SHP77 treated with DMSO at 0.1 percent for 48 hours (cell line): ENCODE results near the gene CA7.
"Not testable (repeated sequence)": the region's sequence is repeated elsewhere in the genome, so short reads cannot be mapped to it uniquely, and the experiment has no call there.

Experiments used
- DNase-seq: peaks from one replicate; lab custom pipeline; 2025; lab: John Stamatoyannopoulos, UW

Gene CA7

DNA sequence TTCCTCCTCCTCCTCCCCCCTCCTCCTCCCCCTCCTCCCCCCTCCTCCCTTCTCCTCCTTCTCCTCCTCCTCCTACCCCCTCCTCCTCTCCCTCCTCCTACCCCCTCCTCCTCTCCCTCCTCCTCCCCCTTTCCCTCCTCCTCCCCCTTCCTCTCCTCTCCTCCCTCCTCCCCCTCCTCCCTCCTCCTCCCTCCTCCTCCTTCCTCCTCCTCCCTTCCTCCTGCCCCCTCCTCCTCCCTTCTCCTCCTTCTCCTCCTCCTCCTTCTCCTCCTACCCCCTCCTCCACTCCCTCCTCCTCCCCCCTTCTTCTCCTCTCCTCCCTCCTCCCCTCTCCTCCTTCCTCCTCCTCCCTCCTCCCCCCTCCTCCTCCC, 29.5 kb downstream of the CA7 start:
- no peak for DNase-seq

DNA sequence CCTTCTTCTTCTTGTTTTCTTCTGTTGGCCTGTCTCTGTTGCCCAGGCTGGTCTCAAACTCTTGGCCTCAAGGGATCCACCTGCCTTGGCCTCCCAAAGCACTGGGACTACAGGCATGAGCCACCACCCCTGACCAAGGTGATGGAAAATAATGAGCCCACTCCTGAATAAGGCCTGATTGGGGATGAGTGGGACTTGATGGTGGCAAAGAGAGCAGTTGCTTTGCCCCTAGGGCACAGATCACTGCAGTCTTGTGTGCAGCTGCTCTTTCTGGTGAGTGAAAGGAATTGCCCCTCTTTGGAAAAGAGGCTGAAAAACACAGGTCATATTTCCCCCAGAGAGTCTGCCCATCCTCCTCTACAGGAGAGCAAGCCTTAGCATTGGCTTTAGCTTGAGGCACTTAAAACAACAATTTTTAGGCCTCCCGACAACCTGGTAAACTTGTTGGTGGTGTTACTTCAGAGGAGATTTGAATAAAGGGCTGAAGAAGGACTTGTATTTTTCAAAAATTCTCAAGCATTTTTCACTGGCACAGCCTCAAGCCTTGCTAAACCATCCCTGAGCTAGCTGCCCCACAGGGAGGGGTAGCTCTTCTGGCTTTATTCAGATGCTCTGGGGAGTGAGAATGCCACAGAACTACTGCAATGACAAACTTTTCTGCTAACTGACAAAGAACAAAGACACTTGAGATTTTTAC, 30.0 kb downstream of the CA7 start:
- DNase-seq, result no peak

DNA sequence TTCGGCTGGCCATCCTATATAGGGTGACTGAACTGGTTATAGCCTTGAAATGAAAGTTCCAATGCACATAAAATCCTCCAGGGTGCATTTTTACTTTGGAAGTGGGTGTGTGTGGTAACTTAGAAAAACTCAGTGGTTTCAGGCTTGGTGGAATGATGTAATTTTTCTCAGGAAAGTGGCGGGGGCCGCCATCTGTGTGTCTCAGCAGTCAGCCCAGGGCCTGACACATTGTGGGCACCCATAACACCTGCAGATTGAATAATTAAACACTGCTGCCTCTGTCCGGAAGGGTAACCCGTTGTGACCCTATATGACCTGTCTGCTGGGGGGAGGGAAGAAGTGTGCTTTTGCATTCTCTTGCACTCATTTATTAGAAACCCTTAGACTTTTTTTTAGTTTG, 33.9 kb downstream of the CA7 start:
- DNase-seq, result no peak

DNA sequence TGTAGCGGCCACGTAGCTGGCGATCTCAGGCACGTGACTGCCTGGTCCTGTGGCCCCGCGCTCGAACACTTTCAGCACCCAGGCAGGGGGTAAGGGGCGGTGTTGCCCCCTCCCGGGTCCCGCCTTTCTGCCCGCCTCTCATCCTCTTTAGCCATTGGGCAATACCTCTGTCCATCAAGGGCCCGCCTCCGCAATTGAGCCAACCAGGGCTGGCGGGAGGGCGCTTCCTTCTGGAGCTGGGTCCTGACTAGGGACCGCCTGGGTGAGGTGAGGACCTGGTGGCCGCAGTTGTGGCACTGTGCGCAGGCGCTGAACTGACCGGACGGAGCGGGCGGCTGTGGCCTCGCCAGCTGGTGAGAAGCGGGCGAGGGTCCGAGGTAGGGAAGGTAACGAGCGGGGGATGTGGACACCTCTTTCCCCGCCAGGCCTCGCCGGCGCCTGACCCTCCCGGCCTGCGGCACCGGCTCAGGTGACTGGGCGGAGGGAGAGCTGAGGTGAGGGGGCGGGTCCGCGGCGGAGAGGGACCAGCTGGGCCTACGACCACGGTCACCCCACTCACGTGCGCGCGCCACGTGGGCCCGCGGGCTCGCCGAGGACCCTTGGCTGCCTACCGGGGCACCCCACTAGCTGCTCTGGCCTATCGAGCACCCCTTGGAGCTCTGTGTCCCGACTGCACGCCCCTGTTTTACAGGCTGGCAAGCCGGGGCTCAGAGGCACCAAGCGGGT, 36.2 kb downstream of the CA7 start, which contains the start of gene PDP2:
Gene PDP2, plus strand, starts transcription at position 228 of the 726 bp plus-strand sequence. CDS start 3,770 bp downstream, outside the sequence.
- DNase-seq, result peak; percentile 91

DNA sequence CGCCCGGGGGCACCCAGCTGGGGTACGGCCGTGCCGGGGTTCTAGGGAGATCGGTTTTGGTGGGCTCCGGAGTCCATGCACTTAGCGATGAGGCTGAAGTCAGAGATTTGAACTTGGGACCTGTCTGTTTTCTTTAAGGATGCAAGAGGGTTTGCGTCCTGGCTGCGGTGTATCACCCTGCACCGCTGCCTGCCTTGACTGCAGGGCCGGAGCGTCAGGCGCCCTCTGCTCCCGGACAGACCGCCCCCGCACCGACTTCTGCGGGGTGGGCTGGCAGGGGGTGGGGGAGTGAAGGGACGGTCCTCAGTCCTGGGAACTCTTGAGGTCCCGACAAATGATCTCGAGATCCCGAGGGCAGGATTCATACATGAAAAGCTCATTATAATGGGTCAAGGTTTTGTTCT, 36.8 kb downstream of the CA7 start:
- no peak for DNase-seq

DNA sequence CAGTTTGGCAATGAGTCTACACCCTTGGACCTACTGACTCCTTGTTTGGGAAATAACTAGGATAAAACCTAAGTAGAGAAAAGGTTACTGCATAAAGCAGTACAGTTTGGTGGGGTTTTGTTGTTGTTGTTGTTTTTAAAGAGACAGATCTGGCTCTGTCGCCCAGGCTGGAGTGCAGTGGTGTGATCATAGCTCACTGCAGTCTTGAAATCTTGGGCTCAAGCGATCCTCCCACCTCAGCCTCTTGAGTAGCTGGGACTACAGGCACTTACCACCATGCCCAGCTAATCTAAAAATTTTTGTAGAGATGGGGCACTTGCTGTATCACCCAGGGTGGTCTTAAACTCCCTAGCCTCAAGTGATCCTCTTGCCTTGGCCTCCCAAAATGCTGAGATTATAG, 37.3 kb downstream of the CA7 start:
- no peak for DNase-seq

DNA sequence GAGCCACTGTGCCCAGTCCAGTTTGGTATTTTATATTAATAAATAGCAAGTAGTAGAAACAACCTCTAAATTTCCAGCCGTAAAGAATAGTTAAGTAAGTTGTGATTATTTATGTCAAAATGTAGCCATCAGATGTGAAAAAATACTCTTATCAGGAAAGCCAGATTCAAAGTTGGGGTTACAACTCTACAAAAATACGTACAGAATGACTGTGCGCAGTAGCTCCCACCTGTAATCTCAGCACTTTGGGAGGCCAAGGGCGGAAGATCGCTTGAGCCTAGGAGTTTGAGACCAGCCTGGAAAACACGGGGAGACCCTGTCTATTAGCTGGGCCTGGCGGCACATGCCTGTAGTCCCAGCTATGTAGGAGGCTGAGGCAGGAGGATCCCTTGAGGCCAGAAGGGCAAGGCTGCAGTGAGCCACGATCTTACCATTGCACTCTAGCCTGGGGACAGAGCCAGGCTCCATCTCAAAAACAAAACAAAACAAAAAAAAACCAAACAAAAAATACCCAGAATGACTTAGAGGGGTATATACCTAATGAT, 37.8 kb downstream of the CA7 start:
- DNase-seq, result no peak

DNA sequence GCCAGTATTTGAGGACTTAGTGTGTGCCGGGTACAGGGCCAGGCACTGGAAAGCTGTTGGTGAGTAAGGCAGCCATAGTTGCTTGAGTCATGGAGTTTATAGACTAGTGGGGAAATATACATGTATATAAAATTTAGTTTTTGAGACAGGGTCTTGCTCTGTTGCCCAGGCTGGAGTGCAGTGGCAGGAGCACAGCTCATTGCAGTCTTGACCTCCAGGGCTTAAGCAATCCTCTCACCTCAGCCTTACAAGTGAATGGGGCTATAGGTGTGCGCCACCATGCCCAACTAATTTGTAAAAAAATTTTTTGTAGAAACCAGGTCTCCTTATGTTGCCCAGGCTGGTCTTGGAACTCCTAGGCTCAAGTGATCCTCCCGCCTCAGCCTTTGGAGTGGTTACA, 38.5 kb downstream of the CA7 start:
- DNase-seq, result no peak

DNA sequence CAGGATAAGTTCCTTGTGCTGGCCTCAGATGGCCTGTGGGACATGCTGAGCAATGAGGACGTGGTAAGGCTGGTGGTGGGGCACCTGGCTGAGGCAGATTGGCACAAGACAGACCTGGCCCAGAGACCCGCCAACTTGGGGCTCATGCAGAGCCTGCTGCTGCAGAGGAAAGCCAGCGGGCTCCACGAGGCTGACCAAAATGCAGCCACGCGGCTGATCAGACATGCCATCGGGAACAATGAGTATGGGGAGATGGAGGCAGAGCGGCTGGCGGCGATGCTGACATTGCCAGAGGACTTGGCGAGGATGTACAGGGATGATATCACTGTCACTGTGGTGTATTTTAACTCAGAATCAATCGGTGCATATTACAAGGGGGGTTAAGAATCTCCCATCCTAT, 41.3 kb downstream of the CA7 start:
- DNase-seq, result no peak

DNA sequence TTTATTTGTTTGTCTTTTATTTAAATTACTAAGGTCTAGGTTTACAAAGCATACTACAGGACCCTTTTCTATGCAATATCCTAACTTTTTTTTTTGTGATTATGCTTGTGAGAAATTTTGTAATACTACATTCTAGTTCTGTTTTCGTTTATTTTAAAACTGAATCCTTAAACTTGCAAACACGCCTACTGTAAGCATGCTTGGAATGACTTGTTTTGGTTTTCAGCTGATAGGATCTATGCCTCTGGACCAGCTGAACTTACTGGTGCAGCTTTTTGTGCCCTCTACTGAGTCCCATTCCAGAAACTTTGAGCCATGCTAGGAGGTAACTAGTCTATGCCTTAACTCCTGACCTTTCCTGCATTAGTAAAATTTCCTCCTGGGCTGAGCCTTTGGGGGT, 42.1 kb downstream of the CA7 start:
- no peak for DNase-seq

DNA sequence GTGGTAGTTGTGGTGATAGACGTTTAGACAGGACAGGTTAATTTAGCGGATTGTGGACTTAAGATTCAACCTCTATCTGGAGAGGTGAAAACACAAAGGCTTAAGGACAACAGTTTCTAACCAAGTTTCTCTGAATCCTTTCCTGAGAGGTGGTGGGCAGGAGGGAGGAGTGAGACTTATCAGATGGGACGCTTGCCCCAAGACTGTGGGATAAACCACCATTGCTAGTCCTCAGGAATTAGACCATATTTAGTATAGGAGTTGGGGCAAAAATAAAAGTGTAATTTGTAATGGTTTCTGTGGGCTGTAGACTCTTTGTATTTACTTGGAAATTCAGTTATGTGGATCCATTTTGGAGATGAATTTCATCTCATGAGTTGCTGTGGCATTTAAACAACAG, 42.7 kb downstream of the CA7 start:
- no peak for DNase-seq

DNA sequence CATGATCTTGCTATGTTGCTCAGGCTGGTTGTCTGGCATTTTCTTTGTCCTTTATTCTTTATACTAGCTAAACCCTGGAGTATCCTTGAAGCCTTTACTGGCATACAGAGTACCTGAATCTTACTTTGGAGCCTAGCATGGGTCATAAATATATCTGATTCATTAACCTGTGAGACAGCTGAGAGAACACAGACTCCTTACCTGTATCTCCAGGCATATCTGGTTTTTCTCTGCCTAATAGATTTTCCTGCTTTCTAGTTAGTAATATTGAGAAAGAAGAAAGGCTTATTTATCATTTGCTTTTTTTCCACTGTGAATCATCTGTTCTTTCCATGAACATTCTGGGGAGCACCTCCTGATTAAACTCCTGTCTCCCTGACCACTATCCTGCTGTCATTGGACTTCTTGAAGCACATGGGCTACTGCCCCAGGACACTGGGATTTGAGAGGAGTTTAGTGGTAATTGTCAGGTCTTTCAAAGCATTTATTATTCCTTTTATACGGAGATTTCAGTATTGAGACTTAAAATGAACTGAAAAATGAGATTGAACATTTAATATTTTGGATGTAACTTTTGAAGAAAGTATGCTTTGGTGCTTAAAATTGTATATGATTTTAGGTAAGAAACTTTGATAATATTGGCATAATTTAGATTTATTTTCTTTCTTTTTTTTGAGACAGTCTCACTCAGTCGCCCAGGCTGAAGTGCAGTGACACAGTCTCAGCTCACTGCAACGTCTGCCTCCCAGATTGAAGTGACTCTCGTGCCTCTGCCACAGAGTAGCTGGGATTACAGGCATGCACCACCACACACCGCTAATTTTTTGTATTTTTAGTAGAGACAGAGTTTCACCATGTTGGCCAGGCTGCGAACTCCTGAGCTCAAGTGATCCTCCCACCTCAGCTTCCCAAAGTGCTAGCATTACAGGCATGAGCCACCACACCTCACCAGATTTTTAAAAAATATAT, 44.7 kb downstream of the CA7 start:
- no peak for DNase-seq

DNA sequence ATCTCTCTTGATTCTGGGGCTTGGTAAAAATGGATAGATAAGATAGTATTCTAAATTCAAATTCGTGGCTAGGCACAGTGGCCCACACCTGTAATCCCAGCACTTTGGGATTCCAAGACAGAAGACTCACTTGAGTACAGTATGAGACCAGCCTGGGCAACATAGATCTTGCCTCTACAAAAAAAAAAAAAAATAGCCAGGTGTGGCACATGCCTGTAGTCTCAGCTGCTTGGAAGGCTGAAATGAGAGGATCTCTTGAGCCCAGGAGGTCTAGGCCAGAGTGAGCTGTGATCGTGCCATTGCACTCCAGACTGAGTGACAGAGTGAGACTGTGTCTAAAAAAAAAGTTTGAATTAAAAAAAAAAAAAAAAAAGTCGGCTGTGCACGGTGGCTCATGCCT, 45.4 kb downstream of the CA7 start:
- no peak for DNase-seq

DNA sequence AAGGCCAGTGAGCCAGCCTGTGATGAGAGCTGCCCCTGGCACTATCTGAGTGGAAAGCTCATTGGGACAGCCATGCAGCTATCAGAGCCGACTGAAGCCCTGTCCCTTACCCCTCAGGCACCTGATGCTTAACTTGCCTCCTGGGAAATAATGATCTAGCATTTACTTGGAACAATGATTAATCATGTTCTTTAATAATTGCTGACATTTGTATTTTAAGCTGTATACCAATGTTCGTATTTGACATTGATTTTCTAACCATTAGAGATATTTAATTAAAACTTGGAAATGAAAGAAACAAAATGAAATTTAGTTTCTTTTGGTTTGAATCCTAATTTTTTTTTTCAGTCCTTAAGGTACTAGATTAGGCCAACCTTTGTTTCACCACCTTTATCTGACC, 46.6 kb downstream of the CA7 start:
- DNase-seq, result no peak

DNA sequence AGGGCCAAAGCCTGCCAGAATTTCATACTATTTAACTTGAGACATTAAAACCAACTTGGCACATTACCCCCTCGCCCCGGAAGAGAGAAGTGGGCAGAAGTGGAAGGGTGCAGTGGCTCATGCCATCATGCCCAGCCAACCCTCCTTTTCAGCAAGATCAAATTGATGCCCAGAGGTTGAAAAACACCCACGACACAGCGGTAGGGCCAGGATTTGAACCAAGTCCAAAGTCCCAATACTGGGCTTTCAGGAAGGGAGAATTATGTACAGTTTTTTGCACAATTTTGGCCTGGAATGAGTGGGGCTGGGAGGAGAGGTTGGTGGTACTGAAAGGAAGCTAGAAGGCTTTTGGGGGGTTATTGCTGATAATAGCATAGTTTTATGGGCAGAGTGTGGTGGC, 47.1 kb downstream of the CA7 start:
- DNase-seq, result no peak

DNA sequence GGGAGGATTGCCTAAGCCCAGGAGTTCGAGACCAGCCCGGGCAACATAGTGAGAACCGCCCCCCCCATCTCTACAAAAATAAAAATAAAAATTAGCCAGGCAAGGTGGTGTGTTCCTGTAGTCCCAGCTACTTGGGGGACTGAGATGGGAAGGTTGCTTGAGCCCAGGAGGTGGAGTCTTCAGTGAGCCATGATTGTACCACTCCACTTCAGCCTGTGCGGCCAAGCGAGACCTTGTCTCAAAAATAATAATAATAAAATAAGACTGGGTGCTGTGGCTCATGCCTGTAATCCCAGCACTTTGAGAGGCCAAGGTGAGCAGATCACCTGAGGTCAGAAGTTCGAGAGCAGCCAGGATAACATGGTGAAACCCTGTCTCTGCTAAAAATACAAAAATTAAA, 47.6 kb downstream of the CA7 start:
- DNase-seq, result no peak

DNA sequence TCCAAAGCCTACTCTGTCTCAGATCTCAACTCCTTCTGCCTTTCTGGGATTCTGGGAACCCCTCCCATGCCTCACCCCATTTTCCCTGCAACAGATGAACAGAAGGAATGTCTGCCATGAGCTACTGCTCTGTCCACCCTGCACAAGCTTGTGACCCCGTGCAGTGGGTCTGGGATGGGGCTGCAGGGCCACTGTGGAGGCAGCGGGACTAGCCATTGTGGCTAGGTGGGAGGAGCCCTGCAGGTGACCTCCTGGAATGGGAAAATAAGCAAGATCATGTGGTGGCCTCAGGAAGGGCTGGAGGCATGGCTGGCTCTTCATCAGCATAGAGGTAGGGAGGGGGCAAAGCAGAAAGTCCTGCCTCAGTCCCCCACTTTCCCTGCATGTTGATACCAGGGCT, 49.8 kb downstream of the CA7 start:
- DNase-seq, result no peak

DNA sequence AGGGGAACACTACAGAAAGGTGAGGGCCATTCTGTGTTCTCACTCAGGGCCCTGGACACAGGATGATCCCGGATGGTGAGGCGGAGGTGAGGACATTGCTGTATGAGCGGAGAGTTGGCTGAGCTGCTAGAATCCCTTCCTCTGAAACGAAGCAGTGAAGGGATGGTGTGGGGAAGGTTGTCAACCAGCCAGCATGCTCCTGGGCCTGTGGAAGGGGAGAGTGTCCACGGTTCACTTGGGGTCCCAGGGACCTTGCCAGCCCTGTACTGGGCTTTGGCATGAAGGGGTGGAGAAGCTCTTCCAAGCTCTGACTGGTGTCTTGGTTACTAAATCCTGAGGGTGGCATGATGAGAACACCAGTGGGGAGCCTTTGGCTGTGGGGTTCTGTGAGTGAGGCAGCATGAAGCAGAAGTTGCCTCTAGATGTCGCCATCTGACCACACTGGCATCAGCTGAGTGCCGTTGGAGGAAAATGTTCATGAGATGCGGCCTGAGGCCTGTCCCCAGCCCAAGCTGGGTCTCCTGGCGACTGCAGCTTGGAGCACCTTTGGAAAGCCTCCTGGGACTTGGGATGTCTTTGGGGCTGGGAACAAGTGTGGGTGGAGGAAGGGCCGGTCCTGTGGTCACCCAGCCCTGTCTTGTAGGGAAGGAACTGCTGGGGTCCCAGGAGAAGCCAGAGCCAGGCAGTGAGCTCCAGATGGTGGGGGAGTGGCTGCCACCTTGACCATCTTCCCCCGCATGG, 50.9 kb downstream of the CA7 start:
- DNase-seq, result peak; percentile 14

DNA sequence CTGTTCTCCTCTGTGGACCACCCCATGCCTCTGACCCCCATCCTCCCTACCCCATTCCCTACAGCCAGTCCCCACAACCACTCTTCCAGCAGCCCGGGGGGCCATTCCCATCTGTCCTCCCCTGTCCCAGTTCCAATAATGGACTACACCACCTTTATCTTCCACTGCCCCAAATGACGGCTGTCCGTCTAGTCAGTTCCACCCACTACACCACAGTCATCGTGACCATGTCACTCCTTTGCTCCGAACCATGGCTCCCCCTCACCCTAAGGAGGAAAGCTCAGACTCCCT, 51.4 kb downstream of the CA7 start:
- no peak for DNase-seq

DNA sequence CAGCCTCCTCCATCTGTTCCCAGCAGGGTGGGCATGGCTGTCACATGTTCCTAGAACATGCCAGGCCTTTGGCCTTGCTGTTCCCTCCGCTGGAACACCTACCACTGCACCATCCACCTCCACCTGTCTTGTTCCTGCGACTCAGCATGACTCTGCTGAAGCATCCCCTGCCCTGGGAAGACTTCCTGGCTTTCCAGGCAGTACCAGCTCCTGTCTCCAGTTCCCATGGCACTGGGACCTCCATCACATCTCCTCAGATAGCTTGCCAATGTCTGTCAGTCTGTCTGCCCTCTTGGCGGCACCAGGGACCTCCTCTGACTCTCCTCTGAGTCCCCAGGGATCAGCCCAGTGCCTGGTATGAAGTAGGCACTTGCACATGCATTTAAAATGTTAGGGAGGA, 51.8 kb downstream of the CA7 start:
- DNase-seq, result no peak

DNA sequence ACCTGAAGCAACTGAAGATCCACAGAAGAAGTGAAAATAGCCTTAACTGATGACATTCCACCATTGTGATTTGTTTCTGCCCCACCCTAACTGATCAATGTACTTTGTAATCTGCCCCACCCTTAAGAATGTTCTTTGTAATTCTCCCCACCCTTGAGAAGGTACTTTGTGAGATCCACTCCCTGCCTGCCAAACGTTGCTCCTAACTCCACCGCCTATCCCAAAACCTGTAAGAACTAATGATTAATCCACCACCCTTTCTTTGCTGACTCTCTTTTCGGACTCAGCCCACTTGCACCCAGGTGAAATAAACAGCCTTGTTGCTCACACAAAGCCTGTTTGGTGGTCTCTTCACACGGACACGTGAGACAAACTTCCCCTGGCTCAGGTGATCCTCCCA, 52.5 kb downstream of the CA7 start:
- not testable (repeated sequence) for DNase-seq

DNA sequence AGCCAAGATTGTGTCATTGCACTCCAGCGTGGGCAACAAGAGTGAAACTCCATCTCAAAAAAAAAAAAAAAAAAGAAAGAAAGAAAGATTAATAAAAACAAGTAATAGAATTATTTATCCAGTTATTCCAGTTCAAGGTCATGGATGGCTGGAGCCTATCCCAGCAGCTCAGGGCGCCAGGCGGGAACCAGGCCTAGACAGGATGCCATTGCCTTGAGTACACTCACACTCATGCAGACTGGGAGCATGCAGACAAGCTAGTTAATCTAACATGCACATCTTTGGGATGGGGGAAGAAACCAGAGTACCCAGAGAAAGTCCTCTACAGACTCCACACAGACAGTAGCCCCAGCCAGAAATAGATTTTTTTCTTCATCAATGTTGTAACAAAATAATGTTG, 54.0 kb downstream of the CA7 start:
- DNase-seq, result no peak
